ENCODE results near the gene GANC. TPM values are rescaled to one million over a fixed set of nuclear protein-coding genes. Genes with fewer than 3 reads are reported as not detected.
A peak's percentile ranks its signal among the peaks of the same experiment; 100 is the strongest.
"Not testable (repeated sequence)": the region's sequence is repeated elsewhere in the genome, so short reads cannot be mapped to it uniquely, and the experiment has no call there.

Gene GANC
- 27.6 and 32.5 TPM in 2 replicates for total RNA-seq (ENCODE audit: low replicate concordance)

- TF ChIP-seq CTCF (IDR thresholded peaks at IDR 0.05; ENCODE audit: insufficient read depth, low read length), result no peak
- H3K4me3 ChIP-seq (ENCODE audit: low read depth, low read length), result peak within 1 kb of the TSS; percentile 96
- DNase-seq (ENCODE audit: low read depth), result peak; percentile 99
Measured at GRCh38 chr15:42272939-42273899, at the start of gene GANC, which contains the start of gene TMEM87A. Gene GANC, plus strand, starts transcription at chr15:42273201. Its CDS starts 1,281 bp downstream, at chr15:42274482. Gene TMEM87A, minus strand, starts transcription at chr15:42273433. Its CDS starts 35 bp downstream, at chr15:42273398.

- TF ChIP-seq CTCF (IDR thresholded peaks at IDR 0.05; ENCODE audit: insufficient read depth, low read length), result no peak
- no peak for DNase-seq (ENCODE audit: low read depth)
- H3K4me3 ChIP-seq (ENCODE audit: low read depth, low read length), result no peak overlapping the region
Measured at GRCh38 chr15:42226648-42227047, 46.4 kb upstream of the GANC start.

GRCh38 chr15:42228036-42228435 lies 45.0 kb upstream of the GANC start:
- TF ChIP-seq CTCF (IDR thresholded peaks at IDR 0.05; ENCODE audit: insufficient read depth, low read length), result no peak
- no peak for DNase-seq (ENCODE audit: low read depth)
- H3K4me3 ChIP-seq (ENCODE audit: low read depth, low read length), result no peak overlapping the region

GRCh38 chr15:42228981-42229380 lies 44.0 kb upstream of the GANC start:
- not testable (repeated sequence) for H3K4me3 ChIP-seq (ENCODE audit: low read depth, low read length); DNase-seq (ENCODE audit: low read depth)

GRCh38 chr15:42231088-42231487 lies 41.9 kb upstream of the GANC start:
- TF ChIP-seq CTCF (IDR thresholded peaks at IDR 0.05; ENCODE audit: insufficient read depth, low read length), result no peak
- no peak for DNase-seq (ENCODE audit: low read depth)
- no peak overlapping the region for H3K4me3 ChIP-seq (ENCODE audit: low read depth, low read length)

GRCh38 chr15:42232606-42233005 lies 40.4 kb upstream of the GANC start:
- TF ChIP-seq CTCF (IDR thresholded peaks at IDR 0.05; ENCODE audit: insufficient read depth, low read length), result no peak
- H3K4me3 ChIP-seq (ENCODE audit: low read depth, low read length), result no peak overlapping the region
- no peak for DNase-seq (ENCODE audit: low read depth)

GRCh38 chr15:42233107-42233506 lies 39.9 kb upstream of the GANC start:
- no peak for DNase-seq (ENCODE audit: low read depth)
- no peak overlapping the region for H3K4me3 ChIP-seq (ENCODE audit: low read depth, low read length)
- no peak for TF ChIP-seq CTCF (IDR thresholded peaks at IDR 0.05; ENCODE audit: insufficient read depth, low read length)

Measured in fibroblast of the aortic adventitia (primary cell).